ENCODE results near the gene LRRC55. TPM values are rescaled to one million over a fixed set of nuclear protein-coding genes. Genes with fewer than 3 reads are reported as not detected.

Gene LRRC55
- total RNA-seq, 1 donor from 2014 or later = 0.16 TPM

- Histone ChIP-seq H3K4me3 (peak overlapping the region; percentile 35), H3K36me3 (no peaks in the 10 kb centered on the region), H3K27ac (replicated peaks) (peak overlapping the region; percentile 62), H3K9me3 (replicated peaks) (no peaks in the 10 kb centered on the region), H3K4me1 (peaks cover 71% of the 10 kb centered on the region), H3K27me3 (ENCODE audit: low read depth) (peaks cover 58% of the 10 kb centered on the region)
- no peak for TF ChIP-seq CTCF (IDR thresholded peaks at IDR 0.05; ENCODE audit: borderline replicate concordance)
- intact Hi-C loops (cut with micrococcal nuclease) = no loop called here
- DNase-seq = no peak
Measured at GRCh38 chr11:57231539-57232253, 49.9 kb downstream of the LRRC55 start.

GRCh38 chr11:57233702-57234101 lies 51.9 kb downstream of the LRRC55 start:
- no peak for DNase-seq
- peaks cover 66% of the 10 kb centered on the region for H3K4me1 ChIP-seq

GRCh38 chr11:57235761-57236703 lies 54.3 kb downstream of the LRRC55 start:
- TF ChIP-seq CTCF (IDR thresholded peaks at IDR 0.05; ENCODE audit: borderline replicate concordance) = no peak
- peaks cover 67% of the 10 kb centered on the region for H3K27me3 ChIP-seq (ENCODE audit: low read depth)
- DNase-seq = no peak
- no peaks in the 10 kb centered on the region for H3K9me3 ChIP-seq (replicated peaks)
- peak overlapping the region; percentile 78 for H3K27ac ChIP-seq (replicated peaks)
- H3K4me3 ChIP-seq = peak overlapping the region; percentile 66
- H3K36me3 ChIP-seq = no peaks in the 10 kb centered on the region
- intact Hi-C loops (cut with micrococcal nuclease) = no loop called here
- H3K4me1 ChIP-seq = peaks cover 61% of the 10 kb centered on the region

More at GRCh38 chr11:57233702-57234101, 51.9 kb downstream of the LRRC55 start:
- intact Hi-C loops (cut with micrococcal nuclease) = no loop called here
- peak overlapping the region; percentile 78 for H3K27ac ChIP-seq (replicated peaks)
- H3K9me3 ChIP-seq (replicated peaks) = no peaks in the 10 kb centered on the region
- H3K4me3 ChIP-seq = peak overlapping the region; percentile 66
- peaks cover 76% of the 10 kb centered on the region for H3K27me3 ChIP-seq (ENCODE audit: low read depth)
- H3K36me3 ChIP-seq = no peaks in the 10 kb centered on the region
- TF ChIP-seq CTCF (IDR thresholded peaks at IDR 0.05; ENCODE audit: borderline replicate concordance) = no peak

GRCh38 chr11:57237204-57237681 lies 55.5 kb downstream of the LRRC55 start, which contains the start of gene APLNR:
TSS of gene APLNR (minus strand) at chr11:57237250. CDS start at chr11:57237004, 246 bp downstream.
- Histone ChIP-seq H3K36me3 (no peaks in the 10 kb centered on the region), H3K4me1 (peaks cover 61% of the 10 kb centered on the region), H3K27me3 (ENCODE audit: low read depth) (peaks cover 60% of the 10 kb centered on the region), H3K4me3 (peak within 1 kb of the TSS; percentile 66), H3K27ac (replicated peaks) (peak within 1 kb of the TSS; percentile 78), H3K9me3 (replicated peaks) (no peaks in the 10 kb centered on the region)
- TF ChIP-seq CTCF (IDR thresholded peaks at IDR 0.05; ENCODE audit: borderline replicate concordance) = no peak
- intact Hi-C loops (cut with micrococcal nuclease) = no loop called here
- peak; percentile 21 for DNase-seq

GRCh38 chr11:57239348-57239747 lies 57.6 kb downstream of the LRRC55 start:
- H3K27ac ChIP-seq (replicated peaks) = no peak overlapping the region
- H3K27me3 ChIP-seq (ENCODE audit: low read depth) = peaks cover 41% of the 10 kb centered on the region
- no peak for DNase-seq
- TF ChIP-seq CTCF (IDR thresholded peaks at IDR 0.05; ENCODE audit: borderline replicate concordance) = no peak
- intact Hi-C loops (cut with micrococcal nuclease) = no loop called here
- no peaks in the 10 kb centered on the region for H3K36me3 ChIP-seq
- H3K4me1 ChIP-seq = peaks cover 60% of the 10 kb centered on the region
- H3K9me3 ChIP-seq (replicated peaks) = no peaks in the 10 kb centered on the region
- H3K4me3 ChIP-seq = no peak overlapping the region

Data from left ventricle myocardium inferior (tissue), 1 donor.